BLaER1 treated with 17β-estradiol and CSF1 and Interleukin-3, amounts not matched to agents 10 nM and 100 nM (cell line): ENCODE data around the gene ARRB1.

ENCODE experiments used
- H3K27ac ChIP-seq, 11 experiments: shearing (Covaris generic); formaldehyde crosslinking; 2 replicates each; pipeline ENCODE4 v1.8.1; 2022
- H3K27me3 ChIP-seq, 11 experiments: shearing (Covaris generic); formaldehyde crosslinking; 2 replicates each; pipeline ENCODE4 v1.8.1; 2022
- H3K36me3 ChIP-seq, 11 experiments: shearing (Covaris generic); formaldehyde crosslinking; 2 replicates each; pipeline ENCODE4 v1.8.1; 2022
- H3K4me1 ChIP-seq, 10 experiments: shearing (Covaris generic); formaldehyde crosslinking; 2 replicates each; pipeline ENCODE4 v1.8.1; 2022
- H3K4me2 ChIP-seq, 11 experiments: shearing (Covaris generic); formaldehyde crosslinking; 2 replicates each; pipeline ENCODE4 v1.8.1; 2022
- H3K4me3 ChIP-seq, 10 experiments: shearing (Covaris generic); formaldehyde crosslinking; 2 replicates each; pipeline ENCODE4 v1.8.1; 2022
- H3K9ac ChIP-seq, 11 experiments: shearing (Covaris generic); formaldehyde crosslinking; 2 replicates each; pipeline ENCODE4 v1.8.1; 2022
- H3K9me3 ChIP-seq, 11 experiments: shearing (Covaris generic); formaldehyde crosslinking; replicated peaks in 1 of 11; 2 replicates each; pipeline ENCODE4 v1.8.1; 2022
- H4K20me1 ChIP-seq, 11 experiments: shearing (Covaris generic); formaldehyde crosslinking; 2 replicates each; pipeline ENCODE4 v1.8.1; 2022
- Cebpa-rat ChIP-seq, 11 experiments: shearing (Covaris generic); IDR thresholded peaks; 2 replicates each; pipeline ENCODE4 v1.8.1; 2022

ARRB1 gene

GRCh38 chr11:75356613-75357012 is 5.2 kb upstream of the ARRB1 start:
- peak overlapping the region in 1 of 11 experiments; percentile 0; a peak in 1 of 22 replicates for H3K4me2 ChIP-seq
- no peaks in the 10 kb centered on the region for H3K9me3 ChIP-seq
- H3K27ac ChIP-seq: no peak overlapping the region
- peaks cover 12 to 33% (median 18%) of the 10 kb centered on the region in 10 experiments for H3K4me1 ChIP-seq
- no peak for TF ChIP-seq Cebpa-rat (IDR thresholded peaks at IDR 0.05)
- no peaks in the 10 kb centered on the region for H3K27me3 ChIP-seq
- H3K36me3 ChIP-seq: no peaks in the 10 kb centered on the region
- no peak overlapping the region for H3K4me3 ChIP-seq
- no peaks in the 10 kb centered on the region for H4K20me1 ChIP-seq
- H3K9ac ChIP-seq: no peak overlapping the region

DNA sequence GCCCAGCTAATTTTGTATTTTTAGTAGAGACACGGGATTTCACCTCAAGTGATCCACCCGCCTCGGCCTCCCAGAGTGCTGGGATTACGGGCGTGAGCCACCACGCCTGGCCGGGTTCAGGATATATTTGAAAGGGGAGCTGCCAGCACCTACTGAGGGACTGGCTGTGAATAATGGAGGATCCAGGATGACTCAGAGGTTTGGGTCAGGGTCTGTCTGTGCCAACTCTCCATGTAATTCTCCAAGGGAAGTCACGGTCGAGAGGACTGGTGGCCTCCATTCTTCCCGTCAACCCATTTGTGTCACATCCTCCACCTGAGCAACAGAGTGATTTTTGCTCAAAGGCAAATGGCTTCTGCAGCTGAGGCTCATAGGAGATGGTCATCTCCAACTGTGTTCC is 3.6 kb upstream of the ARRB1 start:
- Histone ChIP-seq H3K27ac (no peak overlapping the region), H3K9me3 (no peaks in the 10 kb centered on the region), H3K4me1 (peaks cover 22 to 34% (median 28%) of the 10 kb centered on the region in 10 experiments), H3K4me2 (peak overlapping the region in 4 of 11 experiments; percentile 1 to 44 (median 17); a peak in 6 of 22 replicates), H3K27me3 (no peaks in the 10 kb centered on the region), H4K20me1 (no peaks in the 10 kb centered on the region), H3K9ac (no peak overlapping the region), H3K4me3 (no peak overlapping the region), H3K36me3 (no peaks in the 10 kb centered on the region)
- no peak for TF ChIP-seq Cebpa-rat (IDR thresholded peaks at IDR 0.05)

- no peak for TF ChIP-seq Cebpa-rat (IDR thresholded peaks at IDR 0.05)
- peaks cover 0 to 19% (median 14%) of the 10 kb centered on the region in 11 experiments; a peak in 9 of 22 replicates for H3K36me3 ChIP-seq
- H3K4me1 ChIP-seq: peaks cover 45 to 55% (median 52%) of the 10 kb centered on the region in 10 experiments
- peak overlapping the region; percentile 74 to 95 (median 82) for H3K4me3 ChIP-seq
- peak overlapping the region; percentile 88 to 93 (median 90) for H3K9ac ChIP-seq
- peak overlapping the region; percentile 94 to 100 (median 97) for H3K4me2 ChIP-seq
- no peaks in the 10 kb centered on the region for H3K27me3 ChIP-seq
- peak overlapping the region; percentile 7 to 97 (median 90); a peak in 20 of 22 replicates for H3K27ac ChIP-seq
- peaks cover 0 to 21% (median 7%) of the 10 kb centered on the region in 11 experiments; a peak in 8 of 22 replicates for H4K20me1 ChIP-seq
- no peaks in the 10 kb centered on the region for H3K9me3 ChIP-seq
Measured at GRCh38 chr11:75352588-75353206, 1.2 kb upstream of the ARRB1 start.

- Histone ChIP-seq H3K27me3 (no peaks in the 10 kb centered on the region), H3K9me3 (no peaks in the 10 kb centered on the region), H3K27ac (peak overlapping the region; percentile 79 to 97 (median 90); a peak in 21 of 22 replicates), H3K9ac (peak overlapping the region; percentile 88 to 93 (median 90)), H3K36me3 (peaks cover 0 to 26% (median 14%) of the 10 kb centered on the region in 11 experiments; a peak in 10 of 22 replicates), H4K20me1 (peaks cover 0 to 28% (median 14%) of the 10 kb centered on the region in 11 experiments; a peak in 11 of 22 replicates), H3K4me2 (peak overlapping the region; percentile 94 to 100 (median 97)), H3K4me3 (peak overlapping the region; percentile 74 to 95 (median 82)), H3K4me1 (peaks cover 52 to 62% (median 59%) of the 10 kb centered on the region in 10 experiments)
- no peak for TF ChIP-seq Cebpa-rat (IDR thresholded peaks at IDR 0.05)
Measured at GRCh38 chr11:75351791-75352587, 528 bp upstream of the ARRB1 start.

DNA sequence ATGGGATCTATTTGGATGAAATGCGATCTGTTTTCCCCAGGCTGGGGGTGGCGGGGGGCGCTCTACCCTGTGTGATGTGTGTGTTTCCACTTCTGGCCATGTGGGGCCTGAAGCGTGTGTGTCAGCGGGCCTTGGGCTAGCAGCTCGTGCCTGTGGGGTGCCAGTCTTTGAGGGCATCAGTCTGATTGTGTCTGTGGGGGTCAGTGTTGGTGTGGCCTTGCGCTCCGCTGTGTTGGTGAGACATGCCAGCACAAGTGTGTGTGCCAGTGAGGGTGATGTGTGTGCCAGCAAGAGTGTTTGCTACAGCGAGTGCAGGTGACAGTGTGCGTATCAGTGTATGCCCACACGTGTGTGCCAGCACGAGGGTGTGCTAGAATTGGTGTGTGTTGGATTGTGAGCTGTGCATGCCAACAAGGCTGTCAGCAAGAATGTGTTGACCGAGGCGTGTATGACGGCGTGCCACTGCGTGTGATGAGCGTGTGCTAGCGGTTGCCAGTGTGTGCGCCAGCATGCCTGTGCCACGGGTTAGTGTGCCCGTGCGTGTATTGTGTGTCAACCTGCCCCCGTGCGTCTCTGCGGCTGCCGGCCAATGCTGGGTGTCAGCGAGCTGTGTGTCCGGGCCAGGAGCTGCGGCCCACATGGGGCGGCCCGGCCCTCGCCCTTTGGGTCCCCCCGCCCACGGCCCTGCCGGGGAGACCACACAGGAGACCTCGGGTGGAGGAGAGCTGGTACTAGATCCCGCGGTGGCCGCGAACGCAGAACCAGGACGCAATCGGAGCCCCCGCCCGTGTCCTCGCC is 519 bp downstream of the ARRB1 start:
- H3K4me1 ChIP-seq: peaks cover 63 to 72% (median 69%) of the 10 kb centered on the region in 10 experiments
- peak overlapping the region; percentile 79 to 97 (median 90) for H3K27ac ChIP-seq
- no peaks in the 10 kb centered on the region for H3K27me3 ChIP-seq
- H3K4me3 ChIP-seq: peak overlapping the region; percentile 74 to 95 (median 82)
- no peak for TF ChIP-seq Cebpa-rat (IDR thresholded peaks at IDR 0.05)
- H4K20me1 ChIP-seq: peaks cover 0 to 38% (median 23%) of the 10 kb centered on the region in 11 experiments; a peak in 12 of 22 replicates
- peak overlapping the region; percentile 94 to 100 (median 97) for H3K4me2 ChIP-seq
- no peaks in the 10 kb centered on the region for H3K9me3 ChIP-seq
- peak overlapping the region; percentile 88 to 93 (median 90) for H3K9ac ChIP-seq
- peaks cover 0 to 28% (median 14%) of the 10 kb centered on the region in 11 experiments; a peak in 10 of 22 replicates for H3K36me3 ChIP-seq

DNA sequence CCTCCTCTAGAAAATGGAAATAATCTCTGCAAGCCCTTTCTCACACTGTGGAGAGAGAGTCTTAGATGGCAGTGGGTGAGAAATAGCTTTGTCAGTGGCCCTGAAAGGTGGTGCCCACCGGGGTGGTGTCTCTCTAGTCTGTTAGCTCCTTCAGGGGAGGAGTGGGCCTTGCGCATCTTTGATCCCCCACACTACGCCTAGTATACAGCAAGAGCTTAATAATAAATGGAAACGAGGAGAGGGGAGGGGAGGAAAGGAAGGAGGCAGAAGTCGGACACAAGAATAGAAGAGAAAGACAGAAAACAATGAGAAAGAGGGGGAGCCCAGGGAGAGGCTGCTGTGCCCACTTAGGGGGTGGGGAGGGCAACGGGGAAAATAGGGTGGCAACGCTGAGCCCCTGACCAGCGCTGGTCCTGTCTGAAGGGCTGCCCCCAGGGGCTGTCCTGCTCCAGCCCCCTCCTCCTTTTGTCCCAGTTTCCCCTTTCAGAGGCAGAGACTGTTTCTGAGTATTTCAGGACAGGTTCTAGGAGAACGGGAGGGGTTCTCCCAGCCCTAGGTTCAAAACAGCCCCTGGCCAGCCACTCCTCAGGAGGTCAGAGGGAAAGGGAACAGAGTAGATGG is 1.2 kb downstream of the ARRB1 start:
- Histone ChIP-seq H3K4me3 (peak overlapping the region; percentile 74 to 95 (median 82)), H4K20me1 (peaks cover 0 to 39% (median 29%) of the 10 kb centered on the region in 11 experiments; a peak in 12 of 22 replicates), H3K4me1 (peaks cover 67 to 77% (median 76%) of the 10 kb centered on the region in 10 experiments), H3K36me3 (peaks cover 0 to 28% (median 14%) of the 10 kb centered on the region in 11 experiments; a peak in 10 of 22 replicates), H3K4me2 (peak overlapping the region; percentile 94 to 100 (median 97)), H3K9me3 (no peaks in the 10 kb centered on the region), H3K9ac (peak overlapping the region; percentile 88 to 93 (median 90)), H3K27ac (peak overlapping the region; percentile 79 to 97 (median 90)), H3K27me3 (no peaks in the 10 kb centered on the region)
- TF ChIP-seq Cebpa-rat (IDR thresholded peaks at IDR 0.05): no peak

DNA sequence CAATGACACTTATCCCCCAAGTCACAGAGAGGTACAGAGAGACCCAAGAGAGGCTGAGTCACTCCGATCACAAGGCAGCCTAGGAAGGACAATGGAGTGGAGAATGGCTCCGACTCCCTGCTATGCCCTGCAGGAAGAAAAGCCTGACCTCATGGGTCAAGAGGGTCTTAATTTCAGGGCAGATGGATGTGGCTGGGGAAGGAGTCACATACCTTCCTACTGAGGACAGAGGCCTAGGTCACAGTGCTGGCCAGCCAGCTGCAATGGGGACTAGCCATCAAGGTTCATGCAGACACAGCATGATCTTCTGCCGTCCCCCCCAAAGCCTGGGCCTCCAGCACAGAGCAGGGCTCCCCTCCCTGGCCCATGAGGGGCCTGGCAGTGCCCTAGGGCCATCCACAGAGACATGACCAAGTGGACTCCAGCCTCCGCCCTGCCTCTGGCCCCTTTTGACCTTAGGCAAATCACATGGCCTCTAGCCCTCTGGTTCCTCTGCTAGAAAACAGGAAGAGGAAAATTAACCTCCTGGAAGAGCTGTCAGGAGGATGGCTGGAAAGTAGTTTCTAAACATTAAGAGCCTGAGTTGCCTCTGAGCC is 1.8 kb downstream of the ARRB1 start:
- no peak for TF ChIP-seq Cebpa-rat (IDR thresholded peaks at IDR 0.05)
- Histone ChIP-seq H3K4me3 (peak overlapping the region; percentile 74 to 95 (median 82)), H4K20me1 (peaks cover 0 to 41% (median 31%) of the 10 kb centered on the region in 11 experiments; a peak in 12 of 22 replicates), H3K27ac (peak overlapping the region; percentile 79 to 97 (median 90)), H3K36me3 (peaks cover 0 to 28% (median 14%) of the 10 kb centered on the region in 11 experiments; a peak in 10 of 22 replicates), H3K4me1 (peaks cover 68 to 83% (median 77%) of the 10 kb centered on the region in 10 experiments), H3K9ac (peak overlapping the region; percentile 88 to 93 (median 90)), H3K4me2 (peak overlapping the region; percentile 94 to 100 (median 97)), H3K27me3 (no peaks in the 10 kb centered on the region), H3K9me3 (no peaks in the 10 kb centered on the region)
